Left ventricle myocardium inferior (tissue), 1 donor: ENCODE results near the gene IRAK4. TPM values are rescaled to one million over a fixed set of nuclear protein-coding genes. Genes with fewer than 3 reads are reported as not detected.

Source experiments
- DNase-seq: peaks from one replicate; pipeline ENCODE4 v3.0.0-alpha.2; 2020
- H3K27ac ChIP-seq: fragments of 200-600 bp; replicated peaks from 2 replicates; pipeline ENCODE4 v1.8.0; 2021
- H3K27me3 ChIP-seq: fragments of 200-600 bp; 2 replicates; pipeline ENCODE4 v1.8.0; 2021; ENCODE audit warnings: low read depth
- H3K36me3 ChIP-seq: fragments of 200-600 bp; 2 replicates; pipeline ENCODE4 v1.8.0; 2021
- H3K4me1 ChIP-seq: fragments of 200-600 bp; 2 replicates; pipeline ENCODE4 v1.8.0; 2021
- H3K4me3 ChIP-seq: fragments of 200-600 bp; 2 replicates; pipeline ENCODE4 v1.8.0; 2021; ENCODE audit warnings: mild to moderate bottlenecking, moderate library complexity
- H3K9me3 ChIP-seq: fragments of 200-600 bp; replicated peaks from 2 replicates; pipeline ENCODE4 v1.8.0; 2021
- intact Hi-C: fragments of 100-400 bp; cut with micrococcal nuclease; formaldehyde crosslinking; loops from one replicate; pipeline ENCODE4 v1.11.0; 2022
- long read RNA-seq: library from polyadenylated mRNA; unstranded; transcript quantifications from one replicate; pipeline ENCODE4 v2.0.0, GENCODE V29; 2021
- total RNA-seq: library from RNA; stranded (reverse); fragmentation: NEBNext Ultra II Directional; extraction: Animal tissue kit (Norgen Biotek cat#: 25700); gene quantifications from one replicate; pipeline ENCODE4 v1.2.1, GENCODE V29; 2021
- TF ChIP-seq, protein P1 (sequence below): fragments of 200-600 bp; IDR thresholded peaks from 2 replicates; pipeline ENCODE4 v1.8.0; 2021; ENCODE audit warnings: antibody characterized with exemption, mild to moderate bottlenecking, borderline replicate concordance
- donor health status: DM: no; HTN: yes; CAD: no; lungs with severe emphysema.

IRAK4 gene
- 4.4 TPM for total RNA-seq
- long read RNA-seq, partial matches to known transcripts = 0 of 3 reads
- long read RNA-seq, other reads (novel, unspliced or antisense) = 3 of 3 reads

DNA sequence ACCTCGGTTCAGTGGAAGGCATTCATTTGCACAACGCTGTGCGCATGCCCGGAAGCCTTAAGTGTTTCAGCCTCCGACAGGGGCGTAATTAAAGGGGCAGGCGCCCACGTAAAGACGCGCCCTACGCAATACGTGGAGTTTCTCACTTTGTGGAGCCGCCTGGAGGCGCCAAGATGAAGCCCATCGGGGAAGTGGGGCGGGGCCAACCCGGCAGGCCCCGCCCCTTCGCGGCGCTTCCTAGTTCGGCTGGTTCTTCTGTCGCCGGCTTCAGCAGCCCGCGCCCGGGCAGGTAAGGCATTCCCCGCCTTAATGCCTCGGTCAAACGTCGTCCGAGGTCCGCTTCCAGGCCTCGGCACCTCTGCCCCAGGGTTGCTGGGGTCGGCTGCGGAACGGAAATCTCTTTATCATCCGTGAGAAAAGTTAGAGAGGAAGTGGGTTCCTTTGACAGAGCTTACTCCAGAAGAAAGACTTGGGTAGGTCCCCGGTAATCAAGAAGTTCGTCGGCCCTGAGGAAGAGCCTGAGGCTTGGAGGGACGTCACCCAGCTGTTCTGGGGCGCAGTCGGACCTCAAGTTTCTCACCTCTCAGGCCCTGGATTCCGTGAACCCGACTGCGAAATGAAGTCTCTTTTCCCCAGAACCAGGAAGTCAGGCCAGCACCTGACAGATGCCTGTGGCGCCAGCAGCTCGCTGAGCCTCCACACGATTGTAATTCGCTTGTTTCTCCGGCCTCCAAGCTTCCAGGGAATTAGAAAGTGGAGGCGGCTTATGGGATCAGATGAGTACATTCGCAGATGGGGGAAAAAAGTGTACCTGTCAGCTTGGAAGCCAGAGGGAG, at the start of gene IRAK4, which contains the start of gene PUS7L:
Gene IRAK4, plus strand, starts transcription at position 224 of the 836 bp plus-strand sequence. CDS start 9,161 bp downstream, outside the sequence.
Gene PUS7L, minus strand, starts transcription at position 63 of the 836 bp plus-strand sequence. CDS start 3,545 bp downstream, outside the sequence.
- TF ChIP-seq, protein P1, sequence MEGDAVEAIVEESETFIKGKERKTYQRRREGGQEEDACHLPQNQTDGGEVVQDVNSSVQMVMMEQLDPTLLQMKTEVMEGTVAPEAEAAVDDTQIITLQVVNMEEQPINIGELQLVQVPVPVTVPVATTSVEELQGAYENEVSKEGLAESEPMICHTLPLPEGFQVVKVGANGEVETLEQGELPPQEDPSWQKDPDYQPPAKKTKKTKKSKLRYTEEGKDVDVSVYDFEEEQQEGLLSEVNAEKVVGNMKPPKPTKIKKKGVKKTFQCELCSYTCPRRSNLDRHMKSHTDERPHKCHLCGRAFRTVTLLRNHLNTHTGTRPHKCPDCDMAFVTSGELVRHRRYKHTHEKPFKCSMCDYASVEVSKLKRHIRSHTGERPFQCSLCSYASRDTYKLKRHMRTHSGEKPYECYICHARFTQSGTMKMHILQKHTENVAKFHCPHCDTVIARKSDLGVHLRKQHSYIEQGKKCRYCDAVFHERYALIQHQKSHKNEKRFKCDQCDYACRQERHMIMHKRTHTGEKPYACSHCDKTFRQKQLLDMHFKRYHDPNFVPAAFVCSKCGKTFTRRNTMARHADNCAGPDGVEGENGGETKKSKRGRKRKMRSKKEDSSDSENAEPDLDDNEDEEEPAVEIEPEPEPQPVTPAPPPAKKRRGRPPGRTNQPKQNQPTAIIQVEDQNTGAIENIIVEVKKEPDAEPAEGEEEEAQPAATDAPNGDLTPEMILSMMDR = peak; percentile 55
- intact Hi-C loops = no loop called here
- Histone ChIP-seq H3K36me3 (peaks cover 8% of the 10 kb centered on the region), H3K27ac (peak within 1 kb of the TSS; percentile 84), H3K9me3 (no peaks in the 10 kb centered on the region), H3K27me3 (no peaks in the 10 kb centered on the region), H3K4me3 (peak within 1 kb of the TSS; percentile 75), H3K4me1 (peaks cover 44% of the 10 kb centered on the region)
- DNase-seq = peak; percentile 93

DNA sequence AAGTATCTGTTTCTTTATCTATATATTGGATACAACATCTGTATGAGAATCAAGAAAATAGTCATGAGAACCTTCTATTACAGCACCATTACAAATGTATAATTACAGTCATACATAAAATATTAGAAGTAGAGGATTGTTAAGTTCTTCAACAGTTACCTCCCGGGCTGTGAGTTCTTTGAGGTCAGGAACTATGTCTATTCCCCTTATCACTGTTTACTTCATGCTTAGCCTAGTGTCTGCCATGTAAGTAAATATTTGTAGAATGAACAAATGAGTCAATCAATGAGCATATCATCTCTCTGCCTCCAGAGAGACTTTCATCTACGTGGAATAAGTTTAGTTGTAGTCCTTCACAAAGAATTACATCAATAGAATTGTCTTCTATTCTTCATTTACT, 47.4 kb upstream of the IRAK4 start:
- Histone ChIP-seq H3K4me3 (no peak overlapping the region), H3K27ac (no peak overlapping the region), H3K27me3 (peaks cover 9% of the 10 kb centered on the region), H3K36me3 (no peaks in the 10 kb centered on the region), H3K9me3 (peaks cover 21% of the 10 kb centered on the region), H3K4me1 (no peaks in the 10 kb centered on the region)
- intact Hi-C loops = no loop called here
- DNase-seq = no peak
- TF ChIP-seq, protein P1 = no peak

DNA sequence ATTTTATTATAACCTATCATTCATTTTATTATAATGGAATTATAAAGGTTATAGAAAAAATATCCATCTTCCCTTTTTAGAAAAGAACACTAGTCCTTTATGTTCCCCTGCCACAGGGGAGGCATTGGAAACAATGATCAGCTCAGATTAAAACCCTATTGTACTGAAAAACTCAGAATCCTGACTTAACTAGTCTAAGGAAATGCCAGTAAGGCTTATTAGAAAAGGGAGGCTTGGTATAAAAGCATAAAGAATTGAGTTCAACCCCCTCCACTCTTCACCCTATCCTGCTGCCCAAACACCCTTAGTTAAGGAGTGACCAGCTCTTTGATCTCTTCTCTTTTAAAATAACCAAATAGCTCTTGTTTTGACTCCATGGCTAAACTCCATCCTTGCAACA, 36.1 kb upstream of the IRAK4 start:
- no peaks in the 10 kb centered on the region for H3K9me3 ChIP-seq
- intact Hi-C loops = no loop called here
- no peaks in the 10 kb centered on the region for H3K27me3 ChIP-seq
- H3K36me3 ChIP-seq = peaks cover 4% of the 10 kb centered on the region
- no peak overlapping the region for H3K4me3 ChIP-seq
- H3K27ac ChIP-seq = no peak overlapping the region
- TF ChIP-seq, protein P1 = no peak
- no peaks in the 10 kb centered on the region for H3K4me1 ChIP-seq
- no peak for DNase-seq

DNA sequence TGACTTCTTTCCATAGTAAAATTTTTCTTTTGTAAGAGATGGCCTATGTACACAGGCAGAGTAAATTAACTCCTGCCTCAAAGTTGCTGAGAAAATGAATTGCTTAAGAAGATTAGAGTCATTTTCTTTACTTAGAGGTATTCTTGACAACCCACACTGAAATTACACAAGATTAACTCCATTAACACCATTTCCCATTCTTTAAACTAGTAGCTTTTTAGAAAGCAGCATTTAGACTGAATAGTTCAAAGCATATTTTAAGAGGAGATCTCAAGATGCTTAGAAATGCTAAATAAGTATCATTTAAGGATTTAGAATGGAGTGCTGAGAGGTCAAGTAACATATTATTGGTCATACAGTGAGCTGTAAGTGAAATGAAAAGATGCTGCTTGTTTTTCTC, 35.6 kb upstream of the IRAK4 start:
- TF ChIP-seq, protein P1 = no peak
- Histone ChIP-seq H3K27me3 (no peaks in the 10 kb centered on the region), H3K4me1 (no peaks in the 10 kb centered on the region), H3K4me3 (no peak overlapping the region), H3K9me3 (no peaks in the 10 kb centered on the region), H3K27ac (no peak overlapping the region), H3K36me3 (peaks cover 4% of the 10 kb centered on the region)
- no peak for DNase-seq
- intact Hi-C loops = no loop called here

DNA sequence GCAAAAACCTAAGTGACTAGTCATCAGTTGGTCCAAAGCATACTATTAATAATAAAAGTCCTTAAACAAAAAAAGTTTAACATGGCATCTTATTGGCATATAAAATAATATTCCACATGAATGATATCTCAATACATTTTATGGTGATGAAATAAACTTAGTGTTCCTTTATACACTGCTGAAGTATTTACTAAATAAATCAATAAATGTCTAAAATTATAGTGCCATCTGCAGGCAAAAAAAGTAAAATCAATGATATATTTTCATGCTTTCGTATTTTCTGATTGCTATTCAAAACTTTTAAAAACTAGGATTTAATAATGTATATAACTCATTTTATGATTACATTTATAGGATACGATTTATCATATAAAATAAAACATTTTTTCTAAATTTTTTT, 30.6 kb upstream of the IRAK4 start:
- intact Hi-C loops = no loop called here
- H3K9me3 ChIP-seq = no peaks in the 10 kb centered on the region
- H3K4me1 ChIP-seq = no peaks in the 10 kb centered on the region
- no peak overlapping the region for H3K27ac ChIP-seq
- no peaks in the 10 kb centered on the region for H3K27me3 ChIP-seq
- peaks cover 20% of the 10 kb centered on the region for H3K36me3 ChIP-seq
- TF ChIP-seq, protein P1 = peak; percentile 11
- no peak for DNase-seq
- H3K4me3 ChIP-seq = no peak overlapping the region
